ENCODE data around the gene NCKAP5L. TPM values are rescaled to one million over a fixed set of nuclear protein-coding genes. Genes with fewer than 3 reads are reported as not detected.

The NCKAP5L gene
- total and polyA plus RNA-seq, 2 donors from 2014 or later, result 7.2 to 20.6 TPM

- Histone ChIP-seq H3K36me3 (ENCODE audit: control insufficient read depth in 2 of 3, insufficient read depth in 3 of 3, low read length in 3 of 3) (no peaks in the 10 kb centered on the region), H3K27me3 (ENCODE audit: control insufficient read depth, insufficient read depth, low read length) (no peaks in the 10 kb centered on the region), H3K9ac (ENCODE audit: low read length in 3 of 3) (peak overlapping the region; percentile 55 to 78 (median 73)), H3K9me3 (ENCODE audit: control insufficient read depth in 2 of 3, insufficient read depth in 1 of 3, low read length in 3 of 3) (no peaks in the 10 kb centered on the region), H3K4me1 (ENCODE audit: control insufficient read depth in 2 of 3, insufficient read depth in 2 of 3, low read depth in 1 of 3, low read length in 3 of 3) (peaks cover 6 to 18% (median 8%) of the 10 kb centered on the region in 3 donors), H3K27ac (ENCODE audit: low read depth in 2 of 2, low read length in 2 of 2) (peak overlapping the region; percentile 8 to 47), H3K4me3 (ENCODE audit: low read length in 3 of 3) (peak overlapping the region; percentile 60 to 76 (median 67))
- DNase-seq (peak; percentile 81 to 90 (median 88)), FAIRE-seq (no peak)
- intact Hi-C loops (cut with DNase I), result loop anchor here (10.0 kb wide), 1 partner anchor 73 kb away; no protein-coding TSS in a partner anchor
- TF ChIP-seq CTCF (IDR thresholded peaks at IDR 0.05; ENCODE audit: borderline replicate concordance, extremely low read depth, insufficient read depth), result no peak
These were observed 663 bp downstream of the NCKAP5L start for GRCh38 chr12:49827401-49828099.

- H3K9me3 ChIP-seq (ENCODE audit: control insufficient read depth in 2 of 3, insufficient read depth in 1 of 3, low read length in 3 of 3), result no peaks in the 10 kb centered on the region
- H3K4me3 ChIP-seq (ENCODE audit: low read length in 3 of 3), result peak overlapping the region; percentile 60 to 76 (median 67)
- H3K36me3 ChIP-seq (ENCODE audit: control insufficient read depth in 2 of 3, insufficient read depth in 3 of 3, low read length in 3 of 3), result no peaks in the 10 kb centered on the region
- TF ChIP-seq CTCF (IDR thresholded peaks at IDR 0.05; ENCODE audit: borderline replicate concordance, extremely low read depth, insufficient read depth), result no peak
- H3K9ac ChIP-seq (ENCODE audit: low read length in 3 of 3), result peak overlapping the region; percentile 55 to 78 (median 73)
- no peaks in the 10 kb centered on the region for H3K27me3 ChIP-seq (ENCODE audit: control insufficient read depth, insufficient read depth, low read length)
- H3K4me1 ChIP-seq (ENCODE audit: control insufficient read depth in 2 of 3, insufficient read depth in 2 of 3, low read depth in 1 of 3, low read length in 3 of 3), result peaks cover 6 to 18% (median 8%) of the 10 kb centered on the region in 3 donors
- intact Hi-C loops (cut with DNase I), result loop anchor here (10.0 kb wide), 1 partner anchor 72 kb away; no protein-coding TSS in a partner anchor
- DNase-seq, result no peak
- FAIRE-seq, result no peak
- H3K27ac ChIP-seq (ENCODE audit: low read depth in 2 of 2, low read length in 2 of 2), result peak overlapping the region; percentile 8 to 47
These were observed 1.2 kb downstream of the NCKAP5L start for GRCh38 chr12:49827051-49827400.

GRCh38 chr12:49825971-49826421, 2.2 kb downstream of the NCKAP5L start:
- TF ChIP-seq CTCF (IDR thresholded peaks at IDR 0.05; ENCODE audit: borderline replicate concordance, extremely low read depth, insufficient read depth), result no peak
- H3K27ac ChIP-seq (ENCODE audit: low read depth in 2 of 2, low read length in 2 of 2), result no peak overlapping the region
- H3K27me3 ChIP-seq (ENCODE audit: control insufficient read depth, insufficient read depth, low read length), result no peaks in the 10 kb centered on the region
- intact Hi-C loops (cut with DNase I), result loop anchor here (10.0 kb wide), 1 partner anchor 71 kb away; no protein-coding TSS in a partner anchor
- no peak overlapping the region for H3K4me3 ChIP-seq (ENCODE audit: low read length in 3 of 3)
- H3K9me3 ChIP-seq (ENCODE audit: control insufficient read depth in 2 of 3, insufficient read depth in 1 of 3, low read length in 3 of 3), result no peaks in the 10 kb centered on the region
- peaks cover 6 to 22% (median 8%) of the 10 kb centered on the region in 3 donors for H3K4me1 ChIP-seq (ENCODE audit: control insufficient read depth in 2 of 3, insufficient read depth in 2 of 3, low read depth in 1 of 3, low read length in 3 of 3)
- DNase-seq, result no peak
- no peak overlapping the region for H3K9ac ChIP-seq (ENCODE audit: low read length in 3 of 3)
- no peaks in the 10 kb centered on the region for H3K36me3 ChIP-seq (ENCODE audit: control insufficient read depth in 2 of 3, insufficient read depth in 3 of 3, low read length in 3 of 3)
- FAIRE-seq, result no peak
